Fibroblast of villous mesenchyme (primary cell): ENCODE results near the gene PEX19. TPM values are rescaled to one million over a fixed set of nuclear protein-coding genes. Genes with fewer than 3 reads are reported as not detected.
A peak's percentile ranks its signal among the peaks of the same experiment; 100 is the strongest.

ENCODE experiments used
- DNase-seq: peaks from one replicate; pipeline ENCODE4 v3.0.0-alpha.2; 2010; ENCODE audit warnings: low read depth
- H3K4me3 ChIP-seq: 2 replicates; pipeline ENCODE4 v1.5.1; 2011; ENCODE audit warnings: low read depth, mild to moderate bottlenecking, low read length
- total RNA-seq: library from RNA; depleted of rRNA; stranded (reverse); fragments of >200 nt; gene quantifications from 2 replicates; pipeline ENCODE4 v1.2.3, GENCODE V29; 2012
- TF ChIP-seq, protein P1 (sequence below): IDR thresholded peaks from 2 replicates; pipeline ENCODE4 v1.5.1; 2012; ENCODE audit warnings: low read depth, mild to moderate bottlenecking, low read length; ENCODE audit not compliant: insufficient read depth

Gene PEX19
- total RNA-seq, 1 donor = 51.0 TPM

DNA sequence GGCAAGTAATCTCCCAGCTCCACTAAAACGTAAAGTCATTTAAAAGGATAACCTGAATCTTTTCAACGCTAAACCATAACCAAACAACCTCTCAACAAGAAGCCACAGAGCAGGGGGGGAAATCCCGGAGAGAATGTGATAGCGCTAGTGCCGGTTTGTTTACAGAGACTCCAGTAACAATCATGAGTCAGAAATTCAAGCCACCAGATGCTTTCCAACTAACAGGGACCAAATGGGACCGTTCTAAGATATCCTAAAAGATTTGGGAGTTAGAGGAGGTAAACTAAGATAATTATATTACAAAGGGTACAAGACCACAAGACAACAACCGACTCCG, 23.4 kb downstream of the PEX19 start:
- DNase-seq = peak; percentile 91
- H3K4me3 ChIP-seq = peak overlapping the region; percentile 100
- TF ChIP-seq, protein P1, sequence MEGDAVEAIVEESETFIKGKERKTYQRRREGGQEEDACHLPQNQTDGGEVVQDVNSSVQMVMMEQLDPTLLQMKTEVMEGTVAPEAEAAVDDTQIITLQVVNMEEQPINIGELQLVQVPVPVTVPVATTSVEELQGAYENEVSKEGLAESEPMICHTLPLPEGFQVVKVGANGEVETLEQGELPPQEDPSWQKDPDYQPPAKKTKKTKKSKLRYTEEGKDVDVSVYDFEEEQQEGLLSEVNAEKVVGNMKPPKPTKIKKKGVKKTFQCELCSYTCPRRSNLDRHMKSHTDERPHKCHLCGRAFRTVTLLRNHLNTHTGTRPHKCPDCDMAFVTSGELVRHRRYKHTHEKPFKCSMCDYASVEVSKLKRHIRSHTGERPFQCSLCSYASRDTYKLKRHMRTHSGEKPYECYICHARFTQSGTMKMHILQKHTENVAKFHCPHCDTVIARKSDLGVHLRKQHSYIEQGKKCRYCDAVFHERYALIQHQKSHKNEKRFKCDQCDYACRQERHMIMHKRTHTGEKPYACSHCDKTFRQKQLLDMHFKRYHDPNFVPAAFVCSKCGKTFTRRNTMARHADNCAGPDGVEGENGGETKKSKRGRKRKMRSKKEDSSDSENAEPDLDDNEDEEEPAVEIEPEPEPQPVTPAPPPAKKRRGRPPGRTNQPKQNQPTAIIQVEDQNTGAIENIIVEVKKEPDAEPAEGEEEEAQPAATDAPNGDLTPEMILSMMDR = no peak

DNA sequence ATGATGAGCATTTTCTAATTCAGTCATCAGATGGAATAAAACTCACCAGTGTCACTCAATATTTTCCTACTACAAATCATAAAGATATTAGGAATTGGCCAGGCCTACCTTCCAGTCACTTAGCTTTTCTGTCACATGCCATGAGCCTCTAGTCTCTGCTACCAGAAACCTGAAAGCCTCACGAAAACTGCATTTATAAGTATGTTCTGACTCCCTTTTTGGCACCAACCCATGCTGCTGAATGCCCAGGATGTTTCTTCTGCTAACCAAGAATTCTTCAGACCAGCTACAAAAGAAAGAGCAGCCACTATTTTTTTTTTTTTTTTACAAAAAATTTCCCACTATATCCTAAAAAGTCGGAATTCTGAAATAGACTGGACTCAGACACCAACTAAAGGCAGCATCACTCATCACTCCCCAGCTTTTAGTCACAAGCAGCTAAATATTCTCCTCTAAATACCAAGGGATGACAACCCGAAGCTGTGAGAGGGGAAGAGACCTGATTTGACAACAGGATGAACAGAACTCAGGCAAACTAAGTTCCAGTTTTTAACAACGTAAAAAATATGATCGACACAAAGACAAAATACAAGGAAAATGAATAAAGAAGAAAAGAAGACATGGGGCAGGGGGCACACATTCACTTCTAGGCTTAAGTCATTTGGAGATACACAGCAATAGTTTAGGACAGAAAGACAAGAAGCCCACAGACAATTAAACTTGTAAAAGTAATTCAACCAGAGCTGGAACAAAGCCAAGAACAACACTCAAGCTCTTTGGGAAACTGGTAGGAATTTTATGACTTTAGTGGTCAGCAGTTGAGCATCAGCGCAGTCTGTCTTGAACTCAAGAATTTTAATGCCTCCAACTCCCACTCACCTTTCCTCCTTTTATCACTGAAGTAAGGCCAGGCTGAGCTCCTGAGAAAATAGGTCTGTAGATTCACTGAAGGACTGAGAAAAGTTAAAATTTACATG, 24.2 kb downstream of the PEX19 start:
- TF ChIP-seq, protein P1 = no peak
- DNase-seq = peak; percentile 95

DNA sequence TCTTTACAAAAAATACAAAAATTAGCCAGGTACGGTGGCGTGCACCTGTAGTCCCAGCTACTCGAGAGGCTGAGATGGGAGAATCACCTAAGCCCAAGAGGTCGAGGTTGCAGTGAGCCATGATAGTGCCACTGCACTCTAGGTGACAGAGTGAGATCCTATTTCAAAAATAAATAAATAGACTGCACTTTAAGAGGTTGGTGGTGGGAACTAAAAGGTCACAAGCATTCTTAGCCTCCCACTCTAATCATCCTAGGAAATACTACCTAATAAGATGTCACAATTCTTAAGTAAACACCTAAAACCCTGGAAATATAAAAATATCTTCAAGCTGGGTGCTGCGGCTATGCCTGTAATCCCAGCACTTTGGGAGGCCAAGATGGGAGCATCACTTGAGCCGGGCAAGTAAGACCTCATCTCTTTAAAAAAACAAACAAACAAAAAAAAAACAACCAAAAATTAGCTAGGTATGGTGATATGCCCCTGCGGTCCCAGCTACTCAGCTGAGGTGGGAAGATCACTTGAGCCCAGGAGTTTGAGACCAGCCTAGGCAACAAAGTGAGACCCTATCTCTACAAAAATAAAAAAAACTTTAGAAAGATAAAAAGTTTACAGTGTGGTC, 26.6 kb downstream of the PEX19 start:
- DNase-seq = peak; percentile 14
- TF ChIP-seq, protein P1 = no peak

More for the DNA sequence above, 24.2 kb downstream of the PEX19 start:
- H3K4me3 ChIP-seq = peak overlapping the region; percentile 100

DNA sequence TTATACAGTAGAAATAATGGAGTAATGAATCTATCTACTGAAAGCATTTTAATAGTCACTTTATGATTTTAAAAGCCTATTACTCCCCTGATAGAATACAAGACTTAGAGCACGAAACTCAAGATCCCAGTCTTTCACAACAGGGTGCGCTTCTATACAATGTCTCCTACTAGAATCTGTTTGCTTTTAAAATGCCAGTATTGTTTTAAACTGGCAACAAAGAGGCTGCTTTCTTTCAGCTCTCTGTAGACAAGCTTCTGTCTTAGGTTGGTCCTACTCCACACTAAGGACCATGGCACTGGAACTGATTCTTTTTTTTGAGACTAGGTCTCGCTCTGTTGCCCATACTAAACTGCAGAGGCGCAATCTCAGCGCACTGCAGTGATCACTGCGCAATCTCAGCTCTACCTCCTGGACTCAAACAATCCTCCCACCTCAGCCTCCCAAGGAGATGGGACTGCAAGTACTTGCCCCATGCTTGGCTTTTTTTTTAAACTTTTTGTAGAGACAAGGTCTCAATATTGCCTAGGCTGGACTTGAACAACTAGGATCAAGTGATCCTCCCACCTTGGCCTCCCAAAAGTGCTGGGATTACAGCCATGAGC, 27.4 kb downstream of the PEX19 start:
- no peak for DNase-seq
- TF ChIP-seq, protein P1 = no peak
- no peak overlapping the region for H3K4me3 ChIP-seq

More for the DNA sequence above, 26.6 kb downstream of the PEX19 start:
- no peak overlapping the region for H3K4me3 ChIP-seq

DNA sequence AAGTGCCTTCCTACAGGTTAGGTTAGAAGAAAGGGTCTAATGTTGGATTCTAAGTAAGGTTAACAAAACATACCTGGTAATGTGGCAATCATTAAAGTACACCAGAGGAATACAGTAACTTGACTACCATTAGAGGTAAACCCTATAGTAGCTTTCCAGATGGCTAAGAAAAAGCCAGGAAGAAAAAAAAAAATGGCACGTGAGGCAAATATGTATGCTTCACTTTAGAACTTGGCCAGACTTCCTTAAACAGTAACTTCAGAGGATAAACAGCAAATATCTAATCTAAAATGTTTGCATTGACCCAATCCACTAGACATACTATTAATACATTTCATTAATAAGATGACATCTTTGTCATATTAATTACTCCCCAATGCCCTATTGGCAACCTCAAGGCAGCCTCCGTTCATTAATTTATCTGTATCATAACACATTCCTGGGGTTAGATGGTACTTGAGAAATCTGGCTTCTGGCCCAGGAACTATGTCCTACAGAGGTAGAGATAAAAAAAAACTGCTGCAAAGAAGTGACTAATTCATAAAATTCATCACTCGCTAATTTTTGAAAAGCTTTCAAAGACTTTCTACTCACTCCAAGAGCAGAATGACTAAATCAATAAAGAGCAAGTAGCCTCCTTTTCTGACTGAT, 28.4 kb downstream of the PEX19 start:
- no peak overlapping the region for H3K4me3 ChIP-seq
- TF ChIP-seq, protein P1 = no peak
- DNase-seq = peak; percentile 86

DNA sequence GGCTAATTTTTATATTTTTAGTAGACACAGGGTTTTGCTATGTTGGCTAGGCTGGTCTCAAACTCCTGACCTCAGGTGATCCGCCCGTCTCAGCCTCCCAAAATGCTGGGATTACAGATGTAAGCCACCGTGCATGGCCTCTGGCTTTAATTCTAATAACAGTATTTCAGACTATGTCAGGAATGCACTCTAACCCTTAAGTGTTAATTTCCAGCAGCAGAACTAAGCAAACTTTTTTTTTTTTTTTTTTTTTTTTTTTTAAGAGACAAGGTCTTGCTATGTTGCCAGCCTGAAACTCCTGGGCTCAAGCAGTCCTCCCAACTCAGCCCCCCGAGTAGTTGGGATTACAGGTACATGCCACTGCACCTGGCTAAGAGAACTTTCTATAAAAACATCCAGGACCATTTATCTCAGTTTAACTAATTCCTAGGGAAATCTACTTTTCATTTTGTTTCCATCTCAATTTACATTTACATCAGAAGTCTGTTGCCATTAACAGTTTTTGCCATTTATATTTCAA, 29.1 kb downstream of the PEX19 start:
- no peak overlapping the region for H3K4me3 ChIP-seq
- DNase-seq = no peak
- TF ChIP-seq, protein P1 = no peak
